NCI-H524 (cell line): ENCODE data around the gene GNG11.
"Not testable (repeated sequence)": the region's sequence is repeated elsewhere in the genome, so short reads cannot be mapped to it uniquely, and the experiment has no call there.

Experiments used
- DNase-seq, 2 experiments: peaks; one replicate each; lab custom pipeline; 2025; lab: John Stamatoyannopoulos, UW

The GNG11 gene

DNA sequence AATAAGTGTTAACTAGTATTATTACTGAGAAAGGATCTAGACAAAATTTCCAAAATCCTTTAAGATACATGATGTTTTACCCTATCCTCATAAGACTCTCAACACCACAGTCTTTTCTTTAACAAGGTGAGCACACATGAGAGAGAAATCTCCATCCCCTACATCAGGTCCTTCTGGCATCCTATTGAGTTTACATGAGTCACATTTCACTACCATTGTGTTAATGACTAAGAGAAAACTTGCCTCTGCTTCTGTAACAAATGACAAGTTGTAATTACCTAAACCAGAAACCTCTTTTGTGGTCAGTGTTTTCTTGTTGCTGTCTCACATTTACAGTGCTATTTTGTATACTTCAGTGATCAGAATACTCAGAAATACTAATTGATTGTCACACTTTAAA is 9.9 kb upstream of the GNG11 start:
- not testable (repeated sequence) for DNase-seq

DNA sequence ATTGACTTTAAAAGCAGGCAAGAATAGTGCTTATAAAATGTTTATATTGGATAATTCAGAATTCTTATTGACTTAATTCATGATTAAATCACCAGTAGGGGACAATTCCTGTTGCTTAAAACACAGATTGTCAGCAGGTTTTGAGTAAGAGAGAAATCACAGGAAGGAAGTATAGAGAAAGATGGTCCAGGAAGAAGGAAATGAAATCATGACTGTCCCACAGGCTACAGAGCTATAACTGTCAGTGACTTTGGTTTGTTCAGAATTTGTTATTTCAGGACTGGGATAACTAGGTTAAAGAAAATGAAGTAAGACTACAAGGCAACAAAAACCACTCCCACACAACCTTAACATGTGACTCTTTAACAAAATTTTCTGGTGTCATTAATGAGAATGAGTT is 8.3 kb upstream of the GNG11 start:
- DNase-seq, result no peak

DNA sequence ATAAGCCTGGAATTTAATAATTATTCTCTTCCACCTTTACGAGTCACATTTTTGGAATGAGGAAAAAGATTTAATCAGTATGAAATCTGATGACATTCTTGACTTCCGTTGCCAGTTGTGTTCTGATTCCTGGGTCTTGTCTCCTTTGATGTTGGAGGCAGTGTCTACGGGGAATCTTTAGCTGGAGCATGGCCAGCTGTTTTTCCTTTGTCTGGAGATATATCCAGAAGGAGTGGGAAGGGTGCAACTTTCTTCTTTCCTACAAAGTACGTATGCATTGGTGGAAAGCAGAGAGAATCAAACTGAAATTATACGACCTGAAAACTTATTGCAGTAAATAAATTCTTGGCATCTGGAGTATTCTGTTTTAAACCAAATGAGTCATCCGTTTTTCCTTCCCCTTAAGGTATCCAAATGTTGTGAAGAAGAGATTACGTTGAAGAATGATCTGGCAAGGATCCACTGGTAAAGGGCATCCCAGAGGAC is 6.9 kb upstream of the GNG11 start:
- DNase-seq, result peak in 1 of 2 experiments; percentile 6

DNA sequence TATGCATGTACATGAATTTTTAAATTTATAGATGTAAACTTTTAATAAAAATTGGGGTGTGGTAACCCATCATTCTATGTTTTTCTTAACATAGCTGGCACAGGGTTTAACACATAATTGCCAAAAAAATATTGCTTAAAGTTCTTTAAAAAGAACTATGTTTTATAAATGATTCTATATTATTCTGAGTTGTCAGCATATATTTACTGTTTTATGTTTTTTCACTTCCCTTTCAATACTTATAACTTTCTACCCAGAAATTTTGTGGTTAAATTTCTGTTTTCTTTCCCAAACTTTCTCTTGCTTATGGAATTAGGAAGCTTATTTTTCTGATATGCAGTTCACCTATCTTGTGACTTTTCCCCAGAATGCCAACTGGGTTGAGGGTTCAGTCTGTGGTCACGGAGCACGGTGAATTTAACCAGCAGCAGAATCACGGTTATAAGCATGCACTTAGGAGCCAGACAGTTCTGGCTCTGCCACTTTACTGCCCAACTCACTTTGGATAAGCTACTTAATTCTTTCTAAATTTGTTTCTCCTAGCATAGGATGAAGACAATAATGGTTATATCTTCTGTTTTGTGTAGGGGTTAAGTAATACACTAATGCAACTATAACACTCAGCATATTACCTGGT is 6.2 kb upstream of the GNG11 start:
- not testable (repeated sequence) for DNase-seq

DNA sequence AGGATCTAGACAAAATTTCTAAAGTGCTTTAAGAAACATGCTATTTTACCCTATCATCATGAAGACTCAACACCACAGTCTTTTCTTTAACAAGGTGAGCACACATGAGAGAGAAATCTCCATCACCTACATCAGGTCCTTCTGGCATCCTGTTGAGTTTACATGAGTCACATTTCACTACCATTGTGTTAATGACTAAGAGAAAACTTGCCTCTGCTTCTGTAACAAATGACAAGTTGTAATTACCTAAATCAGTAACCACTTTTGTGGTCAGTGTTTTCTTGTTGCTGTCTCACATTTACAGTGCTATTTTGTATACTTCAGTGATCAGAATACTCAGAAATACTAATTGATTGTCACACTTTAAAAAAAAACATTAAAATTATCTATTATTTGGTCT is 5.6 kb upstream of the GNG11 start:
- not testable (repeated sequence) for DNase-seq

DNA sequence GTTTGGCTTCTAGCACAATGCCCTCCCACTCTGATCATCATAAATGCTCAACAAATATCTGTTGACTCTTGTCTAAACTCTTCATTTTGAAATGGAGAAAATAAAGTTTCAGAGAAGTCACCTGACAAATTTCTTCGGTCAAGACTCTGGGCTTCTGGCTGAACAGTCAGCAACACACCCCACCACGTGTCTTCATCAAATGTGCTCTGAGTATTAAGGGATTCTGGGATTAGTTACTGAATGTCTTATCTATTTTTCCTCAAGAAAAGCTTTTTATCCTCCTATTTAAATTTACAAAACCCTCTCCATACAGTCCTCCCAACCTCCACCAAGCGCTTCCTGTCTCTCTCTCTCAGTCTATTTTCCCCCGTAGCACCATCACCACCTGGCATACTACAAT is 5.2 kb upstream of the GNG11 start:
- DNase-seq, result not testable (repeated sequence)

DNA sequence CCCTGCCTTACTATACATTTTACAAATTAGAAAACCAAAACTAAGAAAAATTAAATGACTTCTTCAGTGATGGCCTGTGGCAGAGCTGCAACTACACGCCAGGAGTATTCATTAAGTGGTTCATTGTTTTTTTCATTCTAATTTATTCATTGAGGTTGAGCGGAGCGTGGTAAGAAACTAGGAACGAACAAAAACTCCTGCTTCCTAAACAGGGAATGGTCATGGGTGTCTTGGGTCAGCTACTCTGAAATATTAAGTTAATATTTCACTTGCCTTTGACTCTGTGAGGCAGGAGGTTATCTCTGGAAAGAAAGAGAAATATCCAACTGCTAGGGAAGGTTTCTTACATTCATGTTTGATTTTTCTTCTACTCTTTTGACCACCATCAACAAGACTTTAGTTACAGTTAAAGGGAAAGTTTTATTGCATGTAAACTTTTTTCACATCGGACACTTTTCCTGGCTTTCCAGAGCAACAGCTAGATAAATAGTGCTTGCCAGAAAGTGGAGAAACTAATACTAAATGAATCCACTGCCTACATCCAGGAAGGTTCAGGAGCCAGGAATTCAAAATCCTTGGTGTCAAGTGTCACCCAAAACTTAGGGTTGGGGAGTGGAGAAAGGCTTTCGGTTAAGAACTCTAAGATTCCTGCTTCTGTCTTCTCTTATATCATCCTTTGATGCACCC is 896 bp upstream of the GNG11 start:
- no peak for DNase-seq

DNA sequence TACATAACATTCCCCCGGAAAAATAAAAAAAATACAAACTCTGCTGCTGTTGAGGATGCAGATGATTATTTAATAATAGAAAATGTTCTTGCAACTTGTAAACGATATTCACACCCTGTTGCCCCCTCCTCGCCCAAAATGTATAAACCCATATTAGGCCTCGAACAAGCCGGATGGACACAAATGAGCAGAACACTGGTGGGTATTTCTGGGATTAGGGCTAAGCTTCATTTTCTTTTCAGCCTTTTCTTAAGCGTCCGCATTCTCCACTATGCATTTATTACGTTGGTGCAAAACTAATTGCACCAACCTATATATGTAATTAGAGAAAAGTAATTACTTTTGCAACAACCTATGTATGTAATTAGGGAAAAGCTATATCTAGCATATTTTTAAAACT is 349 bp upstream of the GNG11 start:
- no peak for DNase-seq

DNA sequence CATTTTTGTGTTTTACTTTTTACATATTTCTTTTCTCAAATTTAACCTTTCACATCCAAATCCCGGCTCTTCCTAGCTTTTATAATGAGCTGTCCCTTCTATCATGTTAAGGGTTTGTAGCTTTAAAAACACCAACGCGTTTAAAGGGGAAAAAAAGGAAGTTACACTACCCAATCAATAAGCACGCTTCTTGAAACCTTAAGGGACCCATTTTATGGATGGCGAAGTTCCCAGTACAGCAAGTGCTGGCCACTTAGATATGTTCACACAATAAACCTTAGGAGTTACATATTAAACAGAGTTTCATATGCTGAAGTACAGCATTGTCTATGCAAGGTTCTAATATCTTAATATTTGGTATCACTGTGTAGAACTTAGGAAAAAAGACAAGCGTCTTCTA is 1.8 kb downstream of the GNG11 start:
- no peak for DNase-seq

DNA sequence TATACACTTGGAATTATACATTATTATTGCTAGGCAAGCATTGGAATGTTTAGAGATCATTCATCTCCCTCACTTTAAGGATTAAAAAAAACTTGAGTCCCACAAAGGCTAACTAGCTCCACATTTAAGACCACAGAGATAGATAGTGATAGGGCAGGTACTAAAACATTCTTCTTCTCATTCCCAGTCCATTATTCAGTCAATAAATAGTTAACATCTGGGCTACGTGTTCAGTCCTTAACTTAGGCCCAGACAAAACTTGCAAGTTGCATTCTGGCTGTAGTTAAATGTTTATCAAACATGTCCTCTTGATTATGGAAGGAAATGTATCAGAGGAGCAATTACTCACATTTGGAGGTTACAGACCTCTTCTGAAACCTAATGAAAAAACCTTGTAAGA is 2.4 kb downstream of the GNG11 start:
- no peak for DNase-seq

DNA sequence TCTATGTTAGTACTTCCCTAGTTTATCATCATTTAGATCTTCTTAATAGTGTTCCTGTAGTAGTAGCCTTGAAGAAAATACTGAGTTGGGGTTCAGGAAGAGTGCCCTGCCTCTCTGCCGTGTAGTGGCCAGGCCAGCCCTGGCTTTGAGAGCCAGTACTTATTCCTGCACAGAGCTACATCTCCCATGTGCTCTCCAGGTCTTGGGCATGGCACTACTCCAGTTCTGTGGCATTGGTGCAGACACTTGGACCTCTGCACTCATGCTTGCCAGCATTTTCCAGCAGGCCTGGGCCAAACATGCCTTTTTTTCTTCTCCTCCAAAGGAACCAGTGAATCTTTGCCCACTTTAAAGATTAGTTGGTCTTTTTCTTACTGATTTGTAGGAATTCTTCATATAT is 5.3 kb downstream of the GNG11 start:
- no peak for DNase-seq

DNA sequence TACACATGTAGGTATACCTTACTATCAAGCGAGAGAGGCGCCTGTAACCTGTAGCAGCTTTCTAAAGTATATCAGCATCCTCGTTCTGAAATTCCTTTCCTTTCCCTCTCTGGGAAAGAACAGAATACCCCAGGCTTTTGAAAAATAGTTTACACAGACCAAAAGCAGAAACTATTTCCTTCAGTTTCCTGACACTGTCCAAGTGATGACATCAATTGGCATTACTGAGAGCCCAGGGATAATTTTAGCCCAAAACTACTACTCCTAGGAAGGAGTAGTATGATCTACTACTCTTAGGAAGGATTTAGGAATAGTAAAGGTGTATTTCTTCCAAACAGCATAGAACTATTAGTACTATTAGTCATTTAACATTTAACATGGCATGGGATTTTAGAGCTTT is 6.0 kb downstream of the GNG11 start:
- no peak for DNase-seq

DNA sequence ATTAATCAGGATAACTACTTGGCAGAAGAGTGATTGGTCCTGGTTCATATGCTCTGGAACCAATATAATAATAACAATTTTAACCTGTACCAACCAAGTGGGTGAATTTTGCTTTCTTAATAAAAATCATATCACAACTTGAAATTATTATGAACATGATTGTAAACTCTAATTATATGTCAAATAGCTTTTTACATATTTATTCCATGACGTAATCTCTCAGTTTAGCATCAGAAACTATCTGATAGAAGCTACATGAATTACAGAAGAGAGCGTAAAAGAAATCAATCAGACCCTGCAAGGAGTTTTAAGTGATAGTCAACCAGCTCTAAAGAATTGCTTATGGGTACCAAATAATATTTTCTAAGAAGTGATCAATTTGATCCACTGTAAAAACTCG is 10.1 kb downstream of the GNG11 start:
- no peak for DNase-seq

DNA sequence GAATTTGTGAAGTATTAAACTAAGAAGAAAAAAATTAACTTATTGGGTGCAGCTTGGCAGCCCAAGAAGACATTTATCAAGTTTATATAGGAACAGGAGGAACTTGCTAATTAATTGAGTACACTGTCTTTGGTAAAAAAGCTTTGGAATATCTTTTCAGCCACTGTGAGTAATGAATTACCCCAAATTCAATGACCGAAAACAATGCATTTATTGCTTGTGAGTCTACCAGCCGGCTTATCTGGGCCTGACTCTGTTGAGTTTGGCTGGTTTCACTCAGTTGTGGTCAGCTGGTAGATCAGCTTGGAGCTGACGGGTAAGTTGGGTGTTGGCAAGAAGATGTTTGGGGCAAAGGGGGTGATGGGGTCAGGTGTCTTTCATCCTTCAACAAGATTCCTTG is 11.6 kb downstream of the GNG11 start:
- no peak for DNase-seq

DNA sequence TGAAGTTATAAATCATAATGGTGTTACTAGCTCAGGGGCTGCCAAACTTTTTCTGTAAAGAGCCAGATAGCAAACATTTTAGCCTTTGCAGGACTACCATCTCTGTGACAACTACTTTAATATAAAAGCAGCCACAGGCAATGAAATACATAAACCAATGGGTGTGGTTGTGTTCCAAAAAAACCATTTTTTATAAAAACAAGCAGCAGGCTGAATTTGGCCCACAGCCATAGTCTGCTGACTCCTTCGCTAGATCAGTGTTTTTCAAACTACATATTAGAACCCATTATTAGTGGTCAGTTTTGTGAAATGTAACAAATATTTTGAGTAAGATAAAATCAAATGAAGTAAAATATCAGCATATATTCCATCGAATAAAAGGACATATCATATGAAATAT is 13.6 kb downstream of the GNG11 start:
- no peak for DNase-seq

DNA sequence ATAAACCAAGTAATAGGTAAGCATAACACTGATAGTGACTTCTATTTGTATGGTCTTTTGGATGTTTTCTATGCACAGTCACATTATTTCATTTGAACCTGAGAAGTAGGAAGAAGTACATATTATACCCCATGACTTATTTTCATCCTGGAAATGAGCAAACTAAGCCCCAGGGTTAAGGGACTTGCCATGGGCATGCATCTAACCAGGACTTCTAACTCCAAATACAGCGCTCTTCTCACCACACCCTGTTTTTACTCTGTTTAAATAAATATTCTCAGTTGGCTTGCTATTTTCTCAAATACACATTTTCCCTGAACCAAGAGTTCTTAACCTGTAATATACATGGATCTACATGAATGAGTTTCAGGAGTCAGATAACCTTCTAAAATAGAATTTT is 16.3 kb downstream of the GNG11 start:
- DNase-seq, result no peak

DNA sequence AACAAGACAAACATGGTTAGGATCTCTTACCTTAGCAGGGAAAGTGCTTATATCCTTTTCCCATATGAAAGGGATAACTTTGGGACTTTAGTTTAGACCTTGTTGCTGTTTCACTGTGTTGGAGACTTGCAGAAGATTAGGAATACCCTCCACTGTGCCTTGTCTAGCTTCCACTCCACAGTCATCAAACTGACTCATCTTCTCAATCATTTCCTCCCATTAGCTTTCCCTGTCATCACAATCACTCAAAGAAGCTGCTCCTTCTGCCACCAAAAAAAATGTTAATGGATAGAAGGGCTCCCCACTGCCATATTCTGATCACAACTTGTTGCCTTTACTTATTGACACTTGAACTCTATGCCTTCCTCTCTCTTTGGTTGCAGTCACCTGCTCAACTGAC is 16.8 kb downstream of the GNG11 start:
- no peak for DNase-seq

DNA sequence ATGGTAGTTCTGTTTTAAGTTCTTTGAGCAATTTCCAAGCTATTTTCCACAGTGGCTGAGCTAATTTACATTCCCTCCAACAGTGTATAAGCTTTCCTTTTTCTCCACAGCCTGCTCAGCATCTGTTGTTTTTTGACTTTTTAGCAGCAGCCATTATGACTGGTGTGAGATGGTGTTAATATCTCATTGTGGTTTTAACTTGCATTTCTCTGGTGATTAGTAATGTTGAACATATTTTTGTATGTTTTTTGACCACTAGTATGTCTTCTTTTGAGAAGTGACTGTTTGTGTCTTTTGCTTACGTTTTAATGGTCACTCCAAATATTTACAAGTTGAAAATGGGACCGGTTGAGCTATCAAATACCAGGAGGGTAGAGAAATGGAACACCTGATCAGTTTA is 20.4 kb downstream of the GNG11 start:
- DNase-seq, result no peak

DNA sequence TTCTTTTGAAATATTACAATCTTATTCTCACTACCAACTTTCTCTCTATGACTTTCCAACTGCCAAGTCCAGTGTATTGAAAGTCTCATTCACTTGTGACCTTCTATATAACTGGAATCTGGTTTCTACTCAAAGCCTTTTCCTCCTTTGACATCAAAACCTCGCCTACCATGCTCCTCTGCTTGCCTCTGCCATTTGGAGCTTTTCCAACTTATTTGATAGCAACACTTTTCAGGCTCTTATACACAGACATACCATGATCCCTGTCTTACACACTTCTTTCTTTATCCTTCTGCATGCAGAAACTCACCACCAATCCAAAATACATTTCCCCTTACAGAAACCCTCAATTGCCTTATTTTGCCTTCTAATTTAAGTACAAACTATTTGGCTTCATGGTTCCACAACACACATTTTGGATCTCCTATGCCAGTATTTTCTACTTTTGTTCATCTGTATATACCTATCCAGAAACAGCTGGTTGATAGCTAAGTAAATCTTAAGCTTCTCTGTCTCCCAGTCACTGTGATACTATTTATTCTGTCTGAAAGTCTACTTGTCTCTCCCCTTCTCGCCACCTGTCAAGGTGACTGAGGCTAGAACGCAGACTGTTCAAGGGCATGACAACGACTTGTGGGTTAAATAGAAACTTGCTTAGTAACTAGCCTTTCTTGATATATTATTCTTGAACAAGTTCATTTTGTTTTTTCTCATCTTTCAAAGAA is 22.4 kb downstream of the GNG11 start:
- peak in 1 of 2 experiments; percentile 4 for DNase-seq

DNA sequence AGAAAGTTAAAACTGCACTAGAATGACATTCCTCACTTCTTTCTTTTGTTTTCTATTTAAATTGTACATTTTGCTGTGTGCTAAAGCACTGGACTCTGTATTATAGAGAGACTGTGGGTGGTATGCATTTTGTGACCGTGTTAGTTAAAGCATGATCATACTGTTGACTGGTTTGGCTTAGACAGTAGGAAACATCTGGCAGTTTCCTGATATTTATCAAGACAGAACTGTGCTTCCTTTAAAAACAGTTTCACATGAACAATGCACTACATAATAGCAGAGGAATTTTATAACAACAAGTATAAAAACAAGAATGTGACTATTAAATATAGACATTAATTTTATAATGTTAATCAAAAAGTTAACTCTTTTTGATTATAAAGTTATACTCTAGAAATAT is 23.1 kb downstream of the GNG11 start:
- no peak for DNase-seq

DNA sequence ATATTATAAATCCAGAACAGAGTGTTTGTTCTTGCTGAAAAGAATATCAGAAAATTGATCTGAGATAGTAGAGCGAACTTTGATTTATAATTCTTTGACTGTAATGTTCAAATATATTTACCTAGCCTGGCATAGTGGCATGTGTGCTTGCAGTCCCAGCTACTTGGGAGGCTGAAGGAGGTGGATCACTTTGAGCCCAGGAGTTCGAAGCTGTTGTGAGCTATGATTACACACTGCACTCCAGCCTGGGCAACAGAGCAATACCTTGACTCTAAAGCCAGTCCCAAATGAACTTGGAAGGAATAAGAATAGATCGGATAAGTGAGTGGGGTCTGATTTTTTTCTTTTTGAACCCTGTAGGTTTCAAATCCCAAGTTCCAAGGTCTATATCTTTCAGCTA is 23.5 kb downstream of the GNG11 start:
- no peak for DNase-seq

DNA sequence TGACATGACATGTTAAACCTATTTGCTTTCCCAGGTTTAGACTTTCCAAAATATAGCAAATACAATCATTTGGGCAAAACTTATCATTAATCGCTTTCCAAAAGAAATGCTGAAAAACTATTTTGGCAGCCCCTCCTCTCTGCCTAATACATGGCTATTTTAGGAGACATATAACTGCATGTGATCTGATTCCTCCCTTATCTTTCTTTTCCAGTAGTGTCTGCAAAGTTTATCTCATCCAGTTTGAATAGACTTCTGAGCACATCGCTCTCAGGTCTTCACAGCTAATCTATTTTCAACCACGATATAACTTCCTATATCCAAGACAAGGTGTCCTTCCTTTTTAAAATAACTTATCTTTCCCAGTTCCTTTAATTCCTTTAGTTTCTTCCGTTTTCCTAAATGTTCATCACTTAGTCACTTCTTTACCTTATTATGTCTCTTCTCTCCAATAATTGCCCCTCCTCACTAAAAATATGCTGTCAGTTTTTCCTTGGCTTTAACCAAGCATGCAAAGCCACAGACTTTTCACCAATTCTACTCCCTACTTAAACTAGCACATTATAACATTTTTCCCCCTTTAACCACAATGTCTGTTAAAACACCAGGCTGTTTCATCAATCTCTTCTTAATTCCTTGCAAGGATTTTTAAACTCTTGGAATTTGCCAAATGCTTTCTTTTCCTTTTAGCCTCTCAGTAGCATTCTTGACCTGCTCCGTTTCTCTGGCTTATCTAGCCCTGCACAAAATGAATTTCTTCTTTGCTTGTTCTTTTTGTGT is 24.4 kb downstream of the GNG11 start:
- DNase-seq, result no peak

DNA sequence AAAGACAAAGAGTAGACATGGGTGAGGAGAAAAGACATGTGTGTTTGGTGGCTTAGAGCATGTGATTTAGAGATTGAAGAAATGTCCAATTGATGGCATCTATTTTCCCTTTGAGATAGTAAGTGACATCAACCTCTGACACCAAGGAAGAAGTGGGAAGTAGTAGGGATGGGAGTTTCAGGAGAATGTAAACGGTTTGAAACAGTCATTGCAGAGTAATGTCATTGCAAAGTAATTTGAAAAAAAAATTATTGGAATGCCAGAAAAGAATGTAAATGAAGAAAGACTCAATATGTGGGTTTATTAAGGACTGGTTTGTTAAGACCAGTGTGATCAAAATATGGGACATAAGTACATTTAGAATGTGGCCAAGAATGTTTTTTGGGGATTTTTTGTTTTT is 26.6 kb downstream of the GNG11 start:
- no peak for DNase-seq
